GM12874 (cell line): Measurements from ENCODE around the gene SMTNL1.

Experiments used
- CTCF ChIP-seq: IDR thresholded peaks from 2 replicates; pipeline ENCODE4 v1.5.1; 2011; ENCODE audit warnings: low read depth, mild to moderate bottlenecking, control low read depth, low read length, moderate library complexity; ENCODE audit not compliant: insufficient read depth

SMTNL1 gene

GRCh38 chr11:57512646-57513451, 24.5 kb upstream of the SMTNL1 start:
- no peak for TF ChIP-seq CTCF

GRCh38 chr11:57513452-57513795, 24.0 kb upstream of the SMTNL1 start:
- no peak for TF ChIP-seq CTCF

GRCh38 chr11:57513911-57514537, 23.4 kb upstream of the SMTNL1 start:
- TF ChIP-seq CTCF: no peak

- no peak for TF ChIP-seq CTCF
These were observed 22.7 kb upstream of the SMTNL1 start for GRCh38 chr11:57514538-57515331.

- TF ChIP-seq CTCF: no peak
These were observed 21.9 kb upstream of the SMTNL1 start, which contains the start of gene SLC43A1 for GRCh38 chr11:57515332-57516060. Gene SLC43A1 (minus strand): TSS chr11:57515702. CDS start chr11:57514111, 1,591 bp downstream.

- no peak for TF ChIP-seq CTCF
These were observed 21.3 kb upstream of the SMTNL1 start for GRCh38 chr11:57516061-57516443.
